ENCODE results near the gene TEKT3. TPM values are rescaled to one million over a fixed set of nuclear protein-coding genes. Genes with fewer than 3 reads are reported as not detected.

TEKT3 gene
- total RNA-seq, 1 donor = not detected

DNA sequence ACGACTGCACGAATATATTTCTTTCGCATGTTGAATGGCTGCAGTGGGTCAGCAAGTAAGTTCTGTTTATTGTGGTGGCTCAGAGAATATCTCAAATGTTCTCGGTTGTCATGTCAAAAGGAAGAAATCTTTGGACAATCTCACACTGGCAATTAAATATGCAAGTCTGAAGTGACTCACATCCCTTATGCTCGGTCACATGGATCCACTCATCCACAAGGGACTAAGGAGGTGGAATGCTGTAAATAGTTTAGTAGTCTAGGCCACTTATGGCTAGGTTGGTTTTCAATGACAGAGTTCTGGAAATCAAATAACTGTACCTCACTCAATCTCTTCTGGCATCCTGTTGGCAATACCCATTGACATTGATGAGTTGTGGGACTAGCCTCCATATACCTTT lies 43.2 kb downstream of the TEKT3 start:
- no peak for DNase-seq (ENCODE audit: low read depth in 2 of 3, low spot score in 2 of 3)

DNA sequence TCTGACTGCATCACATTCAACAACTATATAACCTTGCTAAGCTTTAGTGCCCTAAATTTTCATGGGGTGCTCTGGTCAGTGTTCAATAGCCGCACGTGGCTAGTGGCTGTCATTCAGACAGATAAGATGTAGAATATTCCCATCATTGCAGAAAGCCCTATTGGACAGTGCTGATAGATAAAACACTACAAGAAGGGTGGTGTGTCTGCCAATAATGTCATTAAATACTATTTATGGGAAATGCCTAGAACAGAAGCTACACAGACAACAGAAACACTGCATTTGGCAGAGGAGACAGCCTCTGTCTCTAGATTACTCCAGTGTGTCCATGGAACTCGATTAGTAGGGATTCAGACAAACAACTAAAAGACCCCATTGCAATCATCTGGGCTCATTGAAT lies 47.8 kb downstream of the TEKT3 start:
- DNase-seq (ENCODE audit: low read depth in 2 of 3, low spot score in 2 of 3) = no peak

DNA sequence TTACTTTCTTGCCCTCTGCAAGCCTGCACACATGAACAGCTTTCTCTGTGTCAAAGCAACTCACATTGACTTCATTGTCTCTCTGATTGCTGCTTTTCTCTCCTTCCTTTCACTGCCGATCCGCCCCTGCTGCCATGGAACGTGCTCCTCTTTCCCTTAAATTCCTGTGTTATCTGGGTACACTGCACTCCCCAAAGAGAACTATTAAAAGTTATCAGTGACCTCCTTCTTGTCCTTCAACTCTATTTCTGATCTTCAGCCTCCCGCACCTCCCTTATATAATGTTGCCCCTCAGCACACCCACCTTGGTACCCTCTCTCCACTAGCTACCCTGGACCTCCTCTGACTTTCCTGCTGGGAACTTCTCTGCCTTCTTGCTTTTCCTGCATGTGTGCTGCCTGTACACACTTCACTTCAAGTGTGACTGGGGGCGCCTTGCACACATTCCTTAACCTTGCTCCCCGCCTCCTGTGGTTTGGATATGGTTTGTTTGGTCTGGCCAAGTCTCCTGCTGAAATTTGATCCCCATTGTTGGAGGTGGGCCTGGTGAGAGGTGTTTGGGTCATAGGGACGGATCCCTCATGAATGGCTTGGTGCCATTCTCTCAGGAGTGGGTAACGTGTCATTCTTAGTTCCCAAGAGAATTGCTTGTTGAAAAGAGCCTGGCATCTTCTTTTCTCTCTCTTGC lies 49.6 kb downstream of the TEKT3 start:
- DNase-seq (ENCODE audit: low read depth in 2 of 3, low spot score in 2 of 3) = no peak

DNA sequence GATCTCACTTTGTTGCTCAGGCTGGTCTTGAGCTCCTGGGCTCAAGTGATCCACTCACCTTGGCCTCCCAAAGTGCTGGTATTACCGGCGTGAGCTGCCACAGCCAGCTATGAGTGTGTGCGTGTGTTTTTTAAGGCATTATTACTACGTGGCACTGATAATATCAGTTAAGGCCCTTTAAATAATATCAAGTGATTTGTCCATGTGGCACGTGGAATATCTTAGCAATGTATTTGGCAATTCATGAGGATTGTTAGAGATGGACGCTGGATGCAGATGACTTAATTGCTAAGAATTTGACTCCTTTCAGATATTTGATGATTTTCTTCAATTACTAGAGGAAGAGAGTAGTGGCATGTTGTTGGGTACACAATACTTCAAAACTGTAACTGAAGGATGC lies 50.8 kb downstream of the TEKT3 start:
- no peak for DNase-seq (ENCODE audit: low read depth in 2 of 3, low spot score in 2 of 3)

DNA sequence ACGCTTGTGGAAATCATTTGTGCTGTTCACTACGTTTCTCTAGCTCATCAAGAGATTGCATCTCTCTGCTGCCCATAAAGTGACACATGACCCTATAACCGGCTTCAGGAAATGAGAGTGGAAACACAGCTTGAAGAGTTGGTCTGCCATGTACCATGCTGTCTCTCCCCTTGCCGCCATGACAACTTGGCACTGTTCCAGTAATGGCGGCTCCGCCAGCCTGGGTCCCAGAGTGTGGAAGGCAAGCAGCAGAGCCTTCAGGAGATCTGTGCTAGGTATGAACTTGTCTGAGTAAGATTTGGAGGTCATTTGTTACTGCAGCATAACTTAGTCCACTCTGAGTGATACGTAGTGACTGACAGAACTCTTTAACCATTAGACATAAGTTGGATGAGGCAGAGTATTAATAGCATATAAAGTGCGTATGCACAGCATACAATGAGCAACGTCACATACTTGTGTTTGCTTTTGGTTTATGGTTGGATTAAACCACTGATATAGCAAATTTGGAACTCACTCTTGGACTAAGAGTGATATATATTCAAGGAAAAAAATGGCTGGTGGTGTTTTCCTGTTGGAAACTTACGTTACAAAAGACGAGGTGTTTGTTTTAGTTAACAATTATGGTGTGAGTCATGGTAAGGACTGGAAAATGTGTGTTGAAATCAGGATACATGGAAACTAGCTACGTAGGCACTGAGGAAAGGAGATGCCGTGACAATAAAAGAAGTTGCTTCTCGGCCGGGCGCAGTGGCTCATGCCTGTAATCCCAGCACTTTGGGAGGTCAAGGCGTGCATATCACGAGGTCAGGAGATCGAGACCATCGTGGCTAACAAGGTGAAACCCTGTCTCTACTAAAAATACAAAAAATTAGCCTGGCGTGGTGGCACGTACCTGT lies 51.9 kb downstream of the TEKT3 start:
- no peak for DNase-seq (ENCODE audit: low read depth in 2 of 3, low spot score in 2 of 3)

GRCh38 chr17:15288859-15289258 lies 52.5 kb downstream of the TEKT3 start:
- no peak for DNase-seq (ENCODE audit: low read depth in 2 of 3, low spot score in 2 of 3)

DNA sequence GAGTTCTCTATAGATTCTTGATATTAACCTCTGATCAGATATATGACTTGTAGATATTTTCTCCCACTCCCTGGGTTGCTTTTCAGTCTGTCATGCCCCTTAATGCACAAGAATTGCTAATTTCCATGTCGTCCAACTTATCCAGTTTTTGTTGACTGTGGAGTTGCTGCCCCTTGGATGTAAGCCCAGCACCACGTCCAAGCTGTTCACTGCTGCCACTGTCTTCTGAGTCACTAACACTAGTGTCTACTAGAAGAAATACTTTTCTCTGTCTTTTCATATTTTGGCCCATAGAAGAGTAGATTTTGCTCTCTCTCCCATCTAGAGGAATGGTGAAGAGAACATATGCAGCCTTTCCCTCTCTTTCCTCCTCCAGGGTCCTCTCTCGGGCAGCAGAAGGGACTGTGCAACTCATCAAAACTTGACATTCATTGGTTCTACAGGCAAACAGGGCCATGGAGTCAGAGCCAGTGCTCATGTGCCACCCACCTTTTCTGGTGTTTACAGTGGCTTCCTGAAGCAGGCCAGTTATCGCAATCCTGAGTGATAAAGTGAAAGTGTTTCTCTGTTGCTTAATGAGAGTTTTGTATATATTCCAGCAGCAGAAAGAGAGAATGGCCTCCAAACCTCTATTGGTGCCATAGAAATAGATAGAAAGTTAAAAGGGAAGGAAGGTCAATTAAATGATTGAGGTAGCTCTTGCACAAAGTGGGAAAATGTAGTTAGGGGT lies 53.7 kb downstream of the TEKT3 start:
- no peak for DNase-seq (ENCODE audit: low read depth in 2 of 3, low spot score in 2 of 3)

GRCh38 chr17:15285466-15285865 lies 55.9 kb downstream of the TEKT3 start:
- no peak for DNase-seq (ENCODE audit: low read depth in 2 of 3, low spot score in 2 of 3)

GRCh38 chr17:15284537-15284936 lies 56.9 kb downstream of the TEKT3 start:
- DNase-seq (ENCODE audit: low read depth in 2 of 3, low spot score in 2 of 3) = no peak

- no peak for DNase-seq (ENCODE audit: low read depth in 2 of 3, low spot score in 2 of 3)
Measured at GRCh38 chr17:15284107-15284506, 57.3 kb downstream of the TEKT3 start.

- DNase-seq (ENCODE audit: low read depth in 2 of 3, low spot score in 2 of 3) = no peak
Measured at GRCh38 chr17:15281909-15282308, 59.5 kb downstream of the TEKT3 start.

GRCh38 chr17:15278924-15279477 lies 62.4 kb downstream of the TEKT3 start:
- no peak for DNase-seq (ENCODE audit: low read depth in 2 of 3, low spot score in 2 of 3)

DNA sequence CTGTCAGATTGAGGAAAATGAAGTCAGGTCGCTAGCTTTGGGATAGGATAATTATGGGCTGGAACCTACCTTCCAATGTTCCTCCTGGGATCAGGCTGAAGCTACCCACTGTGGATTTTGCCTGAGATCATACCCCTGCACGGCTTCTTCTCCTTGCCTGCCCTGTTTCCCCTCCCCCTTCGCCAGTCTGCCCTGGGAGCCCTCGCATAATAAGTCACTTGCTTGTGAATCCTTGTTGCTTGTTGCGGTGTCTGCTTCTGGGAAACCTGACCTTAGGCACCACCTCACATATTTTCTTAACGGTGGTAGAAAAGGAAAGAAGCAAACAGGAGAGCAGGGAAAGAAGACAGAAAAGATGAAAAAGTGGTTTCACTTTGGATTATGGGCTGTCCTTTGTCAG lies 63.0 kb downstream of the TEKT3 start:
- DNase-seq (ENCODE audit: low read depth in 2 of 3, low spot score in 2 of 3) = no peak

DNA sequence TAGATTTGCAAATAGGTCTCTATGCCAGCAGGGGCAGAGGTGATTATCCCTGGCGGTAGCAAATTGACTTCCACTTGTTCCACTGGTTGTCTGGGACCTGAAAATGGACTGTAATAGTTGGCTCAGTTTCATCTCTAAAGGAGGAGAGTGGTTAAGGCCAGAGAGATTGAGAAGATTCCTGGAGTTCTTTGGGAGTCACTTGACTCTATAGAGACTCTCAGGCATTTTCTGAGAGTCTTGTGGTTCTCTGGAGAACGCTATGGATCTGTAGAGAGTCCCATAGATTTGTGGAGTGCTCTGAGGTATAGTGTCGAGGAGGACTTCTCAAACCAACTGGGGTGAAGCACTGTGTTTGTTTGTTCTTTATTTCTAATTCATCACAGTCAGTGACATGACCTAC lies 67.4 kb downstream of the TEKT3 start:
- no peak for DNase-seq (ENCODE audit: low read depth in 2 of 3, low spot score in 2 of 3)

DNA sequence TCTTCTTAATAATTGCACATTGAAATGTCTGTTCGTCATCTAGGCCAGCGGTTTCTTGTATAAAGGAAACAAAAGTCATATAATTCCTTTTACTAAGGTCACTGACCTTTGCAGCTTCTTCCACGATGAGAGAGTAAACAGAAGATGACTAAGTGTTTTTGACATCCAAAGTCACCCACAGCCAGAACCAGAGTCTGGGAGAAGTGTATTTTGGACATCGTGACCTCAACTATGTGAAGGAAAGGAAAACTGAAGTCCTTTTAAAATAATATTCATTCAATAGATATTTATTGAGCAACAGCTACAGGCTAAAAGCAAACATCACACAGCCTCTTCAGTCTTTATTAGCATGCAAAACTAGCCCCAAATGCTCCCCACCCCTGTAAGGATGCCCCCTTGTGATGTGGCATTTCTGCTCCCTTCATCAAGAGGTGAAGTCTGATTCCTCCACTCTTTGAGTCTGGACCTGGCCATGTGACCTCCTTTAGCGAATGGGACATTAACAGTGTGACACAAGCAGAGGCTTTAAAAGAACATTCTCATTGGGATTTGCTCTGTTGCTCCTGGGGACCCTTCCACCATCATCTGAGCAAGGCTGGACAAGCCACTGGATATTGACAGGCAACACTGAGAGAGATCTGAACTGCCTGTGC lies 68.1 kb downstream of the TEKT3 start:
- DNase-seq (ENCODE audit: low read depth in 2 of 3, low spot score in 2 of 3) = no peak

DNA sequence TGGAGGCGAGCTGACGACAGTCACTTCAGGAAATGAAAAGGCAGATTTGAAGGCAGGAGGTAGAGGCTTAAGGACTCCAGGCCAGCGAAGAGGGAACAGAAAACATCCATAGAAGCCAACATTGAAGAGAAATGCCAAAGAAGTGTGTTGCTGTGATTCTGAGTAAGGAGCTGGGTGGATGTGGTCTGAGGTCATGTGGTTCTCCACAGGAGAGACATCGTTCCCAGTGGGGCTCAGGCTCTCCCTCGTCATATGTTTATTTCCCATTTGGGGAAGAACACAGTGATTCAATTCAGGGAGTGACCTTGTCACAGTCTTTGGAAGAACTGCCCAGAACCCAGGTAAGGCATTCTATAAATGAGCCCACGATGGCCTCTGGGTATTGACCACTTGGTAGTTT lies 69.7 kb downstream of the TEKT3 start:
- DNase-seq (ENCODE audit: low read depth in 2 of 3, low spot score in 2 of 3) = no peak

DNA sequence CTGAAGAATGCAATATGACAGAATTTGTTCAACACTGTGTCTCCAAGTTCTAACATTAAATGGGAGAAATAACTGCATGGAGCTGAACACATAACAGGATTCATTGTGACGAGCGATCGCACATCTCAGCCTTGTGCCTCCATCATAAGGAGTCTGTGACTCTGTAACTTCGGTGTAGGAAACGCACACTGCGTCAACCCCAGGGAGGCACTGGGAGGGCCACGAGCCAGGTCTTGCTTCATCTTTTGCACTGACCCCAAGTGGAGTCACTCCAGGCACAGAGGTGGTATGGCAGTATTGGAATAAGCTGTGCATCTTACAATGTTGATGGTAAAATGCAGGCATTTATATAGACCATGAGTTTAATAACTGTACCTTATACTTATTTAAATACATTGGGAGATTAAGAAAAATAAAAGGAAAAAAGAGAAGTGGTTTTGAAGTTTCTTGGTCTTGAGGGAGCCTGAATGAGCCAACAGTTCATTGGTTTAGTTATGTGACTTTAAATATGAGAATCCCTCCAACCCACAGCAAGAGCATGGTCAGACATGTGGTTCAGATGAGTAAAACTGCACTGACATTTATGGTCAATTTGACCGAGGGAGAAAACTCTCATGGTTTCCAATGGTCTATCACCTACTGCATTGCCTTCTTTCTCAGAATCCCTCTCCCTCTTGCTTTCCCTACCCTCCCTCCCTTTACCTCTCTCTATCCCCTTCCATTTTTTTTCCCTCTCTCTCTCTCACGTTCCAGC lies 70.6 kb downstream of the TEKT3 start:
- DNase-seq (ENCODE audit: low read depth in 2 of 3, low spot score in 2 of 3) = no peak

DNA sequence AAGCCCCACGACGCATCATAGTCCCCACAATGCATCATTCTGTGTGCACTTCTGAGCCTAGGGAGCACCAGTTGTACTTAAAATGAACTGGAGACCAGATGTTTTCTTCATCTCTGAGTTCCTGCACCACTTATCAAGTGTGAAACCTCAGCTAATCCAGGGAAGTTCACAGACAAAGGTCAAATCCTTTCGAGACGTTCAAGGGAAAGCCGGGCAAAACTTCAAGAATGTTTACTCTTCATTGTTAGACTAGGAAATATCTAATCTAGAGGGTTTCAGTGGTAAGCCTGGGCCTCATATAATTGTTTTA lies 71.7 kb downstream of the TEKT3 start:
- DNase-seq (ENCODE audit: low read depth in 2 of 3, low spot score in 2 of 3) = no peak

DNA sequence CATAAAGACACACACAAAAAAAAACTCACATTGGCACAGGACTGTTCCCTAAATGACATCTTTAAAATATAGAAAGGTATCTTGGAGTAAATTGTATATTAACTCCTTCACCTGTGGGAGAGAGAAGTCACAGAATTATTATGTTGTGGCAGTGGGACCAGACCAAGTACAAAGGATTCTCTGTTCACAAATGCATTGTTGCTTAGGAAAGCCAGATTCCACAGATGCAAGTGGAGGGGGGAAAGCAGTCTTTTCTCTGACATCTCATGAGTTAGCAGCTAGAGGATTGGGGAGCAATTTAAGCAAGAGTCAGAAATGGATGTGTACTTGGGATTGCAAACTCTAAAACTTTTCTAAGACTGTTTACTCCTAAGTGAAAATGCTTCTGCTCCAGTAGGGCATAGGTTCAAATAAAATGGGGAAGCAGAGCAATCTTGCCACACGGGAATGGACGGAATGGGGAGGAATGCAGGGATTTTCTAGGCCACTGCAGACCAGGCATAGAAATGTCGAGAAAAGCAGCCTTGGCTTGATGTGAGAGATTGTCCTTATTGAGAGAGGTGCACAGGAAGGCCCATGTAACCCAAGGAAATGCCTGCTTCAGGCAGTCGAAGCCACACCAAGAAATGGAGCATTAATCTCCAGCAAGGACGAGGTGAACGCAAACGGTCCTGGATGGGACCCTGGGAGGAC lies 72.2 kb downstream of the TEKT3 start:
- no peak for DNase-seq (ENCODE audit: low read depth in 2 of 3, low spot score in 2 of 3)

DNA sequence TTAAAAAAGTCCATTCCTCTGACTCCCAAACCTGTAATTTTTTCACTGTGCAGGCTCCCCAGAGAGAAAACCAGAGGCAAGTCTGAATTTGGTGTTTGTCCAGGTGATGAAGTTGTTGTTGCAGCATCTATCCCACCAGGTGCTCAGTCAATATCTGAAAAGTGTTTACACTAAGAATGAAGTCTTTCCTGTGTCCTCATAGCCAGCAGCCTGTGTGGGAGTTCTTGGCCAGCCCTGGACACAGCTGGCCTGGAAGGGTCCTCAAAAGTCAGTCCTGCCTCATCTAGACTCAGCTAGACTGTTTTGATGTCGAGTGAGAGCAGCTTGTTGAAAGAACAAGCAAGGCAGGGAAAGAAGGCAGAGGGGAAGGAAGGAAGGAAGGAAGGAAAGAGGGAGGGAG lies 72.9 kb downstream of the TEKT3 start:
- no peak for DNase-seq (ENCODE audit: low read depth in 2 of 3, low spot score in 2 of 3)

All from hematopoietic multipotent progenitor cell (in vitro differentiated cells).